Cardiac fibroblast (primary cell): ENCODE data around the gene TMEM186.

Experiments
- DNase-seq, 2 donors: peaks; one replicate each; pipeline versions ENCODE4 v3.0.0 to v3.0.0-alpha.2; 2010; ENCODE audit warnings: low read depth in 2 of 2
- H3K4me3 ChIP-seq, 2 donors: replicated peaks in 1 of 2; 1 replicate in 1 of 2; 2 replicates in 1 of 2; pipeline ENCODE4 v1.5.1; 2011; ENCODE audit warnings: low read depth in 2 of 2, low read length in 2 of 2, mild to moderate bottlenecking in 2 of 2, moderate library complexity in 1 of 2
- CTCF ChIP-seq: IDR thresholded peaks from one replicate; pipeline ENCODE4 v1.5.1; 2011; ENCODE audit warnings: low read depth, mild to moderate bottlenecking, low read length, inconsistent platforms

TMEM186 gene

GRCh38 chr16:8819411-8820034 is 22.1 kb upstream of the TMEM186 start:
- no peak for DNase-seq
- no peak overlapping the region for H3K4me3 ChIP-seq
- no peak for TF ChIP-seq CTCF

- DNase-seq = no peak
Measured at GRCh38 chr16:8818504-8819270, 21.2 kb upstream of the TMEM186 start.

GRCh38 chr16:8816967-8817655 is 19.7 kb upstream of the TMEM186 start:
- no peak for TF ChIP-seq CTCF
- no peak overlapping the region for H3K4me3 ChIP-seq
- no peak for DNase-seq

More at GRCh38 chr16:8818504-8819270, 21.2 kb upstream of the TMEM186 start:
- TF ChIP-seq CTCF = no peak
- no peak overlapping the region for H3K4me3 ChIP-seq

GRCh38 chr16:8814095-8814806 is 16.8 kb upstream of the TMEM186 start:
- no peak overlapping the region for H3K4me3 ChIP-seq
- no peak for DNase-seq
- TF ChIP-seq CTCF = no peak

- no peak for TF ChIP-seq CTCF
- no peak for DNase-seq
- no peak overlapping the region for H3K4me3 ChIP-seq
Measured at GRCh38 chr16:8812162-8812843, 14.9 kb upstream of the TMEM186 start.
